H1 (cell line): ENCODE results near the gene SKIDA1. TPM values are rescaled to one million over a fixed set of nuclear protein-coding genes. Genes with fewer than 3 reads are reported as not detected.
A peak's percentile ranks its signal among the peaks of the same experiment; 100 is the strongest.

ENCODE experiments used
- CTCF ChIA-PET: fragments of 300-600 bp; sonication (Branson Sonifier 250); formaldehyde crosslinking; loops from one replicate; lab custom pipeline; 2021; ENCODE audit not compliant: partially characterized antibody; lab: Charles Lee
- POLR2A ChIA-PET: fragments of 300-600 bp; sonication (Branson Sonifier 250); formaldehyde crosslinking; loops from one replicate; lab custom pipeline; 2021; ENCODE audit warnings: inconsistent platforms; ENCODE audit not compliant: partially characterized antibody; lab: Charles Lee
- DNase-seq, 2 experiments: peaks; one replicate each; pipeline versions ENCODE4 v3.0.0 to v3.0.0-alpha.2; 2010 to 2022; ENCODE audit warnings: low spot score in 2 of 2, low read depth in 1 of 2, mixed read lengths in 1 of 2
- FAIRE-seq: peaks from 2 replicates; lab custom pipeline; 2011; peaks lifted over from hg19 to GRCh38; lab: Jason Lieb, UNC
- H2AFZ ChIP-seq: 2 replicates; pipeline ENCODE4 v1.8.1; 2012; ENCODE audit warnings: low read length, inconsistent platforms
- H2AK5ac ChIP-seq: 2 replicates; pipeline ENCODE4 v1.6.1; 2013; ENCODE audit warnings: low read depth, low read length
- H2BK120ac ChIP-seq: replicated peaks from 2 replicates; pipeline ENCODE3; 2013; ENCODE audit warnings: low read depth, low read length, inconsistent platforms
- H2BK12ac ChIP-seq: 2 replicates; pipeline ENCODE4 v1.6.1; 2013; ENCODE audit warnings: low read depth, low read length
- H2BK15ac ChIP-seq: 2 replicates; pipeline ENCODE4 v1.6.1; 2013; ENCODE audit warnings: low read length
- H2BK20ac ChIP-seq: 2 replicates; pipeline ENCODE4 v1.6.1; 2013; ENCODE audit warnings: low read length
- H2BK5ac ChIP-seq: 2 replicates; pipeline ENCODE4 v1.6.1; 2013; ENCODE audit warnings: low read depth, low read length
- H3K14ac ChIP-seq: 2 replicates; pipeline ENCODE4 v1.6.1; 2013; ENCODE audit warnings: inconsistent platforms; ENCODE audit not compliant: insufficient read length
- H3K18ac ChIP-seq: 2 replicates; pipeline ENCODE4 v1.6.1; 2013; ENCODE audit warnings: low read length; ENCODE audit errors: extremely low read depth
- H3K23ac ChIP-seq: 2 replicates; pipeline ENCODE4 v1.6.1; 2013; ENCODE audit warnings: inconsistent platforms; ENCODE audit not compliant: insufficient read length
- H3K23me2 ChIP-seq: 2 replicates; pipeline ENCODE4 v1.6.1; 2013; ENCODE audit warnings: low read depth, low read length
- H3K27ac ChIP-seq: 2 replicates; pipeline ENCODE4 v1.6.1; 2011; ENCODE audit warnings: low read depth, low read length, inconsistent platforms
- H3K27me3 ChIP-seq, 4 experiments: replicated peaks in 1 of 4; 1 replicate in 1 of 4; 2 replicates in 3 of 4; pipeline versions ENCODE4 v1.6.1 to v1.8.1; 2011 to 2013; ENCODE audit warnings: low read length in 3 of 4, mild to moderate bottlenecking in 3 of 4, inconsistent platforms in 2 of 4, mixed read lengths in 2 of 4, moderate library complexity in 1 of 4; ENCODE audit not compliant: control insufficient read depth in 3 of 4, insufficient read depth in 3 of 4; ENCODE audit errors: extremely low read depth in 1 of 4
- H3K36me3 ChIP-seq, 4 experiments: 2 replicates each; pipeline versions ENCODE4 v1.6.1 to v1.8.1; 2011 to 2013; ENCODE audit warnings: mild to moderate bottlenecking in 4 of 4, low read length in 3 of 4, moderate library complexity in 2 of 4, control low read depth in 1 of 4, inconsistent platforms in 1 of 4; ENCODE audit not compliant: insufficient read depth in 4 of 4, control insufficient read depth in 2 of 4
- H3K4ac ChIP-seq: replicated peaks from 2 replicates; pipeline ENCODE3; 2013; ENCODE audit warnings: low read length, low read depth, mixed read lengths, inconsistent platforms; ENCODE audit not compliant: insufficient read length
- H3K4me1 ChIP-seq, 4 experiments: replicated peaks in 1 of 4; 1 replicate in 1 of 4; 2 replicates in 3 of 4; pipeline versions ENCODE4 v1.6.1 to v1.8.1; 2011 to 2013; ENCODE audit warnings: low read length in 3 of 4, inconsistent platforms in 2 of 4, mixed read lengths in 1 of 4; ENCODE audit not compliant: insufficient read depth in 4 of 4, control insufficient read depth in 3 of 4
- H3K4me2 ChIP-seq, 2 experiments: 2 replicates each; pipeline versions ENCODE4 v1.6.1 to v1.8.1; 2011 to 2013; ENCODE audit warnings: low read depth in 2 of 2, low read length in 2 of 2, control low read depth in 1 of 2, inconsistent platforms in 1 of 2, mild to moderate bottlenecking in 1 of 2; ENCODE audit not compliant: insufficient read depth in 1 of 2
- H3K4me3 ChIP-seq, 4 experiments: fragments of 200-600, 300-600 bp in 1 of 4; sonication (generic), shearing (Covaris generic), sonication (Bioruptor Twin) in 1 of 4; 2 replicates each; pipeline versions ENCODE4 v1.5.1 to v1.8.1; 2011 to 2016; ENCODE audit warnings: low read length in 4 of 4, low read depth in 3 of 4, control low read depth in 2 of 4, inconsistent platforms in 2 of 4, mild to moderate bottlenecking in 2 of 4, mixed read lengths in 1 of 4, moderate library complexity in 1 of 4; ENCODE audit not compliant: insufficient read depth in 2 of 4; ENCODE audit errors: extremely low read depth in 1 of 4
- H3K56ac ChIP-seq: replicated peaks from 2 replicates; pipeline ENCODE3; 2013; ENCODE audit warnings: low read depth, mild to moderate bottlenecking, mixed read lengths, low read length, inconsistent platforms; ENCODE audit not compliant: insufficient read length
- H3K79me1 ChIP-seq: 2 replicates; pipeline ENCODE4 v1.6.1; 2013; ENCODE audit warnings: low read depth, low read length, control low read depth
- H3K79me2 ChIP-seq, 2 experiments: 2 replicates each; pipeline versions ENCODE4 v1.6.1 to v1.8.1; 2012 to 2013; ENCODE audit warnings: low read length in 2 of 2, mild to moderate bottlenecking in 2 of 2, inconsistent platforms in 1 of 2; ENCODE audit not compliant: insufficient read depth in 2 of 2, control insufficient read depth in 1 of 2
- H3K9ac ChIP-seq, 4 experiments: replicated peaks in 1 of 4; 1 replicate in 1 of 4; 2 replicates in 3 of 4; pipeline versions ENCODE4 v1.6.1 to v1.8.1; 2011 to 2013; ENCODE audit warnings: low read depth in 3 of 4, low read length in 3 of 4, control low read depth in 2 of 4, mild to moderate bottlenecking in 2 of 4, moderate library complexity in 2 of 4, inconsistent platforms in 1 of 4; ENCODE audit errors: extremely low read depth in 1 of 4
- H3K9me3 ChIP-seq, 2 experiments: 2 replicates each; pipeline versions ENCODE4 v1.6.1 to v1.8.1; 2012 to 2013; ENCODE audit warnings: mild to moderate bottlenecking in 2 of 2, moderate library complexity in 2 of 2, control low read depth in 1 of 2, inconsistent platforms in 1 of 2, low read depth in 1 of 2, low read length in 1 of 2, mixed read lengths in 1 of 2; ENCODE audit not compliant: insufficient read depth in 2 of 2
- H4K20me1 ChIP-seq, 2 experiments: replicated peaks in 1 of 2; 2 replicates each; pipeline versions ENCODE3 to v1.8.1; 2011 to 2013; ENCODE audit warnings: inconsistent platforms in 2 of 2, low read length in 2 of 2, mild to moderate bottlenecking in 1 of 2; ENCODE audit not compliant: insufficient read depth in 2 of 2, control insufficient read depth in 1 of 2
- H4K5ac ChIP-seq: 2 replicates; pipeline ENCODE4 v1.6.1; 2013; ENCODE audit warnings: low read length, low read depth, mixed read lengths, inconsistent platforms; ENCODE audit not compliant: insufficient read length
- H4K8ac ChIP-seq: 2 replicates; pipeline ENCODE4 v1.8.0; 2013; ENCODE audit warnings: mild to moderate bottlenecking, moderate library complexity, low read length, inconsistent platforms; ENCODE audit not compliant: insufficient read depth; ENCODE audit errors: extremely low read depth
- H4K91ac ChIP-seq: replicated peaks from 2 replicates; pipeline ENCODE3; 2013; ENCODE audit warnings: low read length, mixed read lengths, inconsistent platforms; ENCODE audit not compliant: insufficient read length
- ASH2L ChIP-seq: fragments of 200-600, 300-600 bp; sonication (generic); IDR thresholded peaks from one replicate; pipeline ENCODE4 v1.7.1; 2017; ENCODE audit warnings: low read length
- BCL11A ChIP-seq, 2 experiments: IDR thresholded peaks; one replicate each; pipeline ENCODE4 v1.6.1; 2011; ENCODE audit warnings: low read depth in 2 of 2, low read length in 2 of 2, mild to moderate bottlenecking in 2 of 2
- KDM4A ChIP-seq: IDR thresholded peaks from one replicate; pipeline ENCODE4 v1.7.1; 2012; ENCODE audit warnings: low read depth, mild to moderate bottlenecking, moderate library complexity, low read length, inconsistent platforms; ENCODE audit not compliant: severe bottlenecking
- MAX ChIP-seq: IDR thresholded peaks from 2 replicates; pipeline ENCODE4 v1.6.1; 2012; ENCODE audit warnings: inconsistent platforms
- SAP30 ChIP-seq: fragments of 300-600 bp; sonication (generic); IDR thresholded peaks from 2 replicates; pipeline ENCODE4 v1.7.1; 2012; ENCODE audit warnings: low read length, moderate library complexity, mild to moderate bottlenecking, inconsistent platforms; ENCODE audit not compliant: insufficient read depth, insufficient replicate concordance
- SP1 ChIP-seq: IDR thresholded peaks from 2 replicates; pipeline ENCODE4 v1.6.1; 2011; ENCODE audit warnings: low read depth, low read length
- SUZ12 ChIP-seq: fragments of 200-600 bp; sonication (generic); IDR thresholded peaks from 2 replicates; pipeline ENCODE4 v1.6.1; 2012; ENCODE audit warnings: mild to moderate bottlenecking, inconsistent platforms, low read length, moderate library complexity, mixed read lengths
- TAF1 ChIP-seq: IDR thresholded peaks from 2 replicates; pipeline ENCODE4 v1.6.1; 2011; ENCODE audit warnings: mild to moderate bottlenecking, low read depth, low read length
- TEAD4 ChIP-seq: IDR thresholded peaks from 2 replicates; pipeline ENCODE4 v1.6.1; 2012; ENCODE audit warnings: low read depth, low read length, inconsistent platforms, mixed read lengths
- WGBS, 2 experiments: shearing (Covaris generic) in 1 of 2; methylation state at CpG; one replicate each; pipeline versions ENCODE4 v1.1.6 to v1.1.7; 2013 to 2015; ENCODE audit warnings: low lambda C conversion rate in 2 of 2, mixed read lengths in 2 of 2, inconsistent platforms in 1 of 2, low coverage in 1 of 2, missing lambda C conversion rate in 1 of 2; ENCODE audit not compliant: insufficient replicate concordance in 2 of 2, insufficient coverage in 1 of 2, insufficient read length in 1 of 2; ENCODE audit errors: extremely low coverage in 1 of 2, missing lambda C conversion rate in 1 of 2; 5-methylcytosine and 5-hydroxymethylcytosine counted together
- polyA plus RNA-seq, 7 experiments: library from polyadenylated mRNA; depleted of rRNA in 3 of 7; stranded (reverse) in 5 of 7; unstranded in 2 of 7; fragments of >200 nt in 5 of 7; fragments of 200-250 nt in 2 of 7; gene quantifications; 1 replicate in 5 of 7; 2 replicates in 1 of 7; 4 replicates in 1 of 7; pipeline versions ENCODE4 v1.2.1 to v1.2.3, GENCODE V29; 2011 to 2013; ENCODE audit warnings: missing spikeins in 2 of 7, mixed read lengths in 2 of 7
- total RNA-seq: library from RNA; stranded (reverse); fragmentation: NEBNext Ultra II Directional; extraction: Animal tissue kit (Norgen Biotek cat#: 25700); gene quantifications from 2 replicates; pipeline ENCODE4 v1.2.1, GENCODE V29; 2021

Gene SKIDA1
- total and polyA plus RNA-seq, 2 of the 8 experiments (the other 6 are each of a cell fraction or from before 2014, with no cell fraction given) = 1.5 to 8.0 TPM

GRCh38 chr10:21516242-21517131, 9.0 kb downstream of the SKIDA1 start:
- H2BK120ac ChIP-seq = peak overlapping the region; percentile 61
- peak overlapping the region; percentile 96 to 100 for H3K4me2 ChIP-seq
- peaks cover 28% of the 10 kb centered on the region for H3K23me2 ChIP-seq
- CTCF ChIA-PET = interaction anchor here (1.0 to 4.2 kb wide), 6 partner anchors 8 to 238 kb away, joined by 3 to 24 read pairs (median 6); partner anchors contain the start of gene SKIDA1
- FAIRE-seq (no peak), DNase-seq (peak in 1 of 2 experiments; percentile 83)
- H4K5ac ChIP-seq = peak overlapping the region; percentile 28
- H3K9ac ChIP-seq = peak overlapping the region in 3 of 4 experiments; percentile 56 to 74 (median 67); a peak in 5 of 7 replicates
- peak overlapping the region; percentile 99 for H3K18ac ChIP-seq
- H2BK12ac ChIP-seq = peak overlapping the region; percentile 54; the same call in 1 of the 2 replicates
- H3K27me3 ChIP-seq = peaks cover 0 to 3% (median 0%) of the 10 kb centered on the region in 4 experiments; a peak in 2 of 7 replicates
- no peak overlapping the region for H3K23ac ChIP-seq
- 0 out of 2 replicates have a peak overlapping the region, but pooled peaks have one; percentile 43 for H2AK5ac ChIP-seq
- H3K4ac ChIP-seq = no peak overlapping the region
- peak overlapping the region; percentile 94 for H4K8ac ChIP-seq
- no peak overlapping the region for H3K27ac ChIP-seq
- no peaks in the 10 kb centered on the region for H3K79me1 ChIP-seq
- H3K4me3 ChIP-seq = peak overlapping the region; percentile 66 to 90 (median 83)
- no peak overlapping the region for H2BK15ac ChIP-seq
- WGBS, 2 experiments = 1% methylated on average over 61 of the region's 86 CpGs; no CpG with 5 or more reads in 1 of the 2 experiments
- H3K79me2 ChIP-seq = peaks cover 0 to 57% of the 10 kb centered on the region in 2 experiments; a peak in 3 of 4 replicates
- peak overlapping the region; percentile 83 for H4K91ac ChIP-seq
- H2BK5ac ChIP-seq = peak overlapping the region; percentile 50; the same call in 1 of the 2 replicates
- POLR2A ChIA-PET = interaction anchor here (0.6 to 17.3 kb wide), 5 partner anchors 5 to 173 kb away, joined by 3 to 352 read pairs (median 322); partner anchors contain the start of gene SKIDA1
- H3K4me1 ChIP-seq = peaks cover 7 to 34% (median 23%) of the 10 kb centered on the region in 4 experiments; a peak in 6 of 7 replicates
- no peak overlapping the region for H2AFZ ChIP-seq
- peak overlapping the region; percentile 20 for H3K56ac ChIP-seq
- no peak overlapping the region for H2BK20ac ChIP-seq
- H3K9me3 ChIP-seq = no peaks in the 10 kb centered on the region
- no peak overlapping the region for H3K14ac ChIP-seq
- H3K36me3 ChIP-seq = no peaks in the 10 kb centered on the region
- peaks cover 0 to 2% of the 10 kb centered on the region in 2 experiments for H4K20me1 ChIP-seq
- TF ChIP-seq TEAD4 = peak; percentile 19; the same call in 1 of the 2 replicates
- TF ChIP-seq BCL11A (IDR thresholded peaks at IDR 0.05; ENCODE audit: low read depth in 2 of 2, low read length in 2 of 2) = no peak
- TF ChIP-seq SUZ12 = no peak; the same call in 1 of the 2 replicates
- TF ChIP-seq ASH2L = peak; percentile 51
- no peak for TF ChIP-seq SP1
- peak; percentile 32; the same call in 1 of the 2 replicates for TF ChIP-seq MAX
- peak; percentile 7 for TF ChIP-seq KDM4A
- TF ChIP-seq SAP30 = peak; percentile 60
- peak; percentile 38 for TF ChIP-seq TAF1
